Stimulated activated CD4-positive, alpha-beta T cell treated with anti-CD3 and anti-CD28 coated beads, TNF-alpha, amount 100 ng/mL, for 48 hours (primary cell): Measurements from ENCODE around the gene PPCDC.

ENCODE experiments used
- DNase-seq, 3 donors: peaks; one replicate each; pipeline ENCODE4 v3.0.0-alpha.2; 2020; ENCODE audit warnings: low read depth in 3 of 3

The PPCDC gene

DNA sequence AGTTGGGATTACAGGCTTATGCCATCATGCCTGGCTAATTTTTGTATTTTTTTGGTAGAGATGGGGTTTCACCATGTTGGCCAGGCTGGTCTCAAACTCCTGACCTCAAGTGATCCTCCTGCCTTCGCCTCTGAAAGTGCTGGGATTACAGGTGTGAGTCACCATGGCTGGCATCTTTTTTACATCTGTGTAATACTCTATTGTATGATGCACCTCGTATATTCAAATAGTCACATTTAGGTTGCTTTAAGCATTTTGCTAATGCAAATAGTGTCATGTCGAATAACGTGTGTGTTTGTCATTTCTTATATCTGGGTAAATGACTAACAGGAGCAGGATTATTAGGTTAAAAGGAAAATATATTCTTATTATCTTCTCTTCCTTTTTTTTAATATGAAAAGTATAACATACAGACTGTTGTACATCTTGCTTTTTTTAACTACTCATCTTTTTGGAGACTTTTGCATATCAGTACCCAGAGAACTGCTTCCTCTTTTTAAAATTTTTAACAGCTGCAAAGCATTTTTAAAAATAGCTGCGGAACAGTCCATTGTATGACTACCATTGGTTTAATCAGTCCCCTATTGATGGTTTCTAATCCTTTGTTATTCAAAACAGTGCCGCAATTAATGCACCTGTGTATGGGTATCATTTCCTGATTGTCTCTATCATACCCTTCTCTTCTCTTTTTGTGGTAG, 14.6 kb upstream of the PPCDC start:
- no peak for DNase-seq

DNA sequence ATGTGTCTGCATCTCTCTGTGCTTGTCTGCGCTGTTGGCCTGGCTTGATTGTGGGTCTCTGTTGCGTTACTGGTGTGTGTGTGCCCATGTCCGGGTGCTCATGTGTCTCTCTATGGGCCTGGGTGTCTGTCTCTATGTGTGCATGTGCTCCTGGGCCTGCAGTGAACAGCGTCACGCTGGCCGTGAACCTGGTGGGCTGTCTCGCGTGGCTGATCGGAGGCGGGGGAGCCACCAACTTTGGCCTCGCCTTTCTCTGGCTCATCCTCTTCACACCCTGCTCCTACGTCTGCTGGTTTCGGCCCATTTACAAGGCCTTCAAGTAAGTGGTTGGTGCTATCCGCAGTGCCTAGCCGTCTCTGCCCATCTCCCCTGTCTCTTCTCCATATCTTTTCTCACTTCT, 7.0 kb upstream of the PPCDC start:
- no peak for DNase-seq

DNA sequence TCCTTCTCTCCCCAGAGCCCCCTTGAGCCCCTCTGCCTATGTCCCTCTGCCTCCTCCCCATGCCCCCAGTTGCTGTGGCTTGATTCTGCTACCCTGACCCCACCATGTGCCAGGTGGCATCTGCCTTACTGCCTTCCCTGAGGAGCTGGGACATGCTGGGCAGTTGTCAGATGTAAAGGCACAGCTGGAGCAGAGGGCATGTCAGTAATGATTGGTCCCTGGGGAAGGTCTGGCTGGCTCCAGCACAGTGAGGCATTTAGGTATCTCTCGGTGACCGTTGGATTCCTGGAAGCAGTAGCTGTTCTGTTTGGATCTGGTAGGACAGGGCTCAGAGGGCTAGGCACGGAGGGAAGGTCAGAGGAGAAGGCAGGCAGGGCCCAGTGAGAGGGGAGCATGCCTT, 3.5 kb upstream of the PPCDC start:
- DNase-seq, result no peak

GRCh38 chr15:75021341-75021740, 2.0 kb upstream of the PPCDC start:
- DNase-seq, result no peak

GRCh38 chr15:75022783-75023180, 608 bp upstream of the PPCDC start:
- DNase-seq, result no peak

- DNase-seq, result peak in 1 of 3 donors; percentile 22
These were observed 664 bp downstream of the PPCDC start for GRCh38 chr15:75023872-75024636.

- DNase-seq, result no peak
These were observed 1.7 kb downstream of the PPCDC start for GRCh38 chr15:75025107-75025506.

DNA sequence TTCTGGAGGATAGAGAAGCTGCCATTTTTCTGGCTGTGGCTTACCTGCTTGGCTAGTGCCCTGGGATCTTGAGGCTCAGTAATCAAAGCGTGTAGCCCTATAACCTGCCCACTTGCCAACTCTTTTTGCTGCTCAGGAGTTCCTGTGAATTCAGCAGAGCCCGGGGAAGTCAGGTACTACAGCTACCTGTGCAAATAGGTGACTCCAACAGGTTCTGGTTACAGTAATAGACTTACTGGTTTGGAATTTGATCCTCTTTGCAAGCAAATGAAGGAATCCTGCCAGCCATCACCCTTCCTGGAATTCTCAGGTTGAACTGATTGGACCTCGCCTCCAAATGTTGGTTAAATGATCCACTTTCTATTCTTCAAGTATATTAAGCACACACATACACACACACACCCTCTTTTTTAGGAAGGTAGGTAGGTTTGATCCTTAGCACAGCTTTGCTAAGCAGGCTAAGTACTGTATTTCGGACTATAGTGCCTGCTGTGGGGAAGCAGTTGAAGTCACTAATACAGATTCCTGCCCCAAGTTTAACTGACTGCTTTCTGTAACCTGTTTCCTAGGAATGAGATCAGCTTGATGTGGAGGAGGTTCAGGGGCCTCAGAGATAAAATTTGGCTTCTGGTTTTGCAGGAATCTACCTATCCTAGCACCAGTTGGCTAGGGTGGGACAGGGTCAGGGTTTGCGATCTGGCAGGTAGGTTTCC, 2.3 kb downstream of the PPCDC start:
- no peak for DNase-seq

DNA sequence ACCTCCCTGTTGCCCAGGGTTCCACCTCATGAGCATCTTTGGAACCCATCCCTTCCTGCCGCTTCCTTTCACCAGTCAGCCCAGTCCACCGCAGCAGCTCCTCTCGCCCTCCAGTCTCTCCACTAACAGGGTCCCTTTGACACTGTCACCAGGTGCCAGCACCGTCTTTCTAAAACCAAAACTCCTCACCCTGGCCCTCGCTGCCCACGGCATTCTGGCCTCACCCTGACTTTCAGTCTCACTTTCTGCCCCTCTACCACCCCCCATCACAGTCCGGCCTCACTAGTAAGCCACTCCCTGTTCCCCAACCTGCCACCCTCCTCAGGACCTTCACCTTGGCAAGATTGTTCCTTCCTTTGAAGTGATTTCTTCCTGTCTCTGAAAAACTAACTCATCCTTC, 4.2 kb downstream of the PPCDC start:
- DNase-seq, result no peak

DNA sequence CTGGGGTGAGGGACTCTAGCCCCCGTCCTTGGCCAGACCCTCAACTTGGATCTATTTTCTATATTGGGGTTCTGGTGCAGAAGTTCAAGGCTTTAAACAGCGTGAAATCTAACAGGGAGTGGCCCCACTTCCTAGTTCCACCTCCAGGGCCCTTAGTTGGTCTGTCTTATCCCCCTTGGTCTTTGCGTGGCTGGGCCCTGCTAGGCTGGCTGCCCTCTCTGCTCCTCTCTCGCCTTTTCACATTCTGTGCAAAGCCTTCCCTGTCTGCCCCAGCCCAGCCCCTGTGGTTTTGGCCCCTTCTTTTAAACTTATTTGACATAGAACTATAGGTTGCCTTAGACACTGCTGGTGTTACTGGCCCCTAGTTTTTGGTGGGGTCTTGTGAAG, 5.6 kb downstream of the PPCDC start:
- no peak for DNase-seq

DNA sequence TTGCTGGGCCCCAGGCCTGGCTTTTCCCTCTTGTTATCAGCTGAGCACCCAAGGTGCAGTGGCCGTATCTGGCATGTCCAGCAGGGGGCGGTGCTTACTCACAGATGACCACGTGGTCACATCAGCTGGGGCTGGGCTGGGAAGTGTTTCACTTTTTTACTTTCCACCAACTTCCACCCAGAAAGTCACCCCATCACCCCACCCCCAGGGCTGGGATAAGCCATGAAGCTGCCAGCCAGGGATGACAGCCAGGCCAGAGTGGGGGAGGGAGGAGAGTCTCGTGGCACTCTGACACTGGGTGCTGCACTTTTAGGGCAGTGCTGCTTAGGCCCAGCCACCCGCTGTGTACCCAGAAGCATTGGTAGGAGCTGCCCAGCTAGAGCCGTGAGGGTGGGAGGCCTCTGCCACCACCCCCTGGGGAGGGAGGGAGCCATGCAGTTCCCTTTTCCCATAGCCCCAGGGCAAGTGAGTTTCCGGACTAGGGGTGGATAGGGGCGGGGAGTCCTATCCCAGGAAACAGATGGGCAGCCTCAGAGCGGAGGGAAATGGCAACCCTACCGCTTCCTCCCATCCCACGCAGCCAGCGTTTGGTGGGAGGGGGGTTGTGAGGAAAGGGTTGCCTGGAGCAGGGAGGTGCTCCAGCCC, 6.1 kb downstream of the PPCDC start:
- peak; percentile 73 to 90 (median 88) for DNase-seq

DNA sequence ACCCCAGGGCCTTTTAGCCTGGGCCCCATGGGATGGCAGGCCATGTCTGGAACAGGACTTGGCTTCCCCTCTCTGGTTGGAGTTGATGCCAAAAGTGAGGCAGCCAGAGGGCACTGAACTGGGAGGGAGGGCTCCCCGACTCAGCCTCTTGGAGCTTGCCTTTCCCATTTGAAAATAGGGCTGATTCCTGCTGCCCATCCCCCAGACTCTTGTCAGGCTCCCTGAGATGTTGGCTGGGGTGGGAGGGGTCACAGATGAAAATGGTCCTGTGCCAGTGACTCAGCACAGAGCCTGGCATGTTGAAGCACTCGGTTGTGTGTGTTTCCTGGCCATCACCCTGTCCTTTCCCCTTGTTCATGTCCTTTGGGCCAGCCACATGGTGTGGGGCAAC, 6.6 kb downstream of the PPCDC start:
- no peak for DNase-seq

DNA sequence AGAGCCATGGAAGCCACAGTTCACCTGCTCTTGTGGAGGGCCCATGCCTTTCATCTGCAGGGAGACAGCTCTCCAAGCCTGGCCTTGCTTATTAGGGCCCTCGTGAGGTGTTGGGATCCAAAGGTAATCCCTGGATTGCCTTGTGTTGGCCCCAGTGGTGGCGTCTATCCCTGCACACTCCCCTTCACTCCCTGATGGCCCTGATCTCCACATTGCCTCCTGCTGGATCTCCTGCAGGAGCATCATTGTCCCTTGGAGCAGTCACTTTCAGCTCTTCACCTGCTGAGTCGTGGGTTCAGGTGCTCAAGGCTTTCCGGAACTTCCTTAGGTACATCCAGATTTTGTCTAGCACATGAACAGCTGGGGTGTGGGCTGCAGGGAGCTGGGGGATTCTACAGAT, 7.0 kb downstream of the PPCDC start:
- no peak for DNase-seq

GRCh38 chr15:75031848-75032247, 8.5 kb downstream of the PPCDC start:
- DNase-seq, result no peak

DNA sequence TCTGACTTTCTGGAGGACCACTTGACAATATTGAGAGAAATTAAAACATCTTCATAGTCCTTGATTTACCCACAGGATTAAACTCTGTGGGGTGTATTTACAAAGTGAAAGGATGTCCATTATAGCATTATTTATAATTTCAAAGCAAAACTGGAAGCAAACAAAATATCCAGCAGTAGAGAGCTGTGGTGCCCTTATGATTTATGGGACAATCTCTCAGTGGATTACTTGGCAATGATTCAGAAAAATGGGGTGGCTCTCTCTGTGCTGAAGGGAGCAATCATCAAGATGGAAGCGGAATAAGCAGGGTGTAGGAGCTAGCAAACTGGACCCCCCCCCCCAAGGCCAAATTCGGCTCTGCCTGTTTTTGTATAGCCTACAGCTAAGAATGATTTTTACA, 9.0 kb downstream of the PPCDC start:
- DNase-seq, result no peak

DNA sequence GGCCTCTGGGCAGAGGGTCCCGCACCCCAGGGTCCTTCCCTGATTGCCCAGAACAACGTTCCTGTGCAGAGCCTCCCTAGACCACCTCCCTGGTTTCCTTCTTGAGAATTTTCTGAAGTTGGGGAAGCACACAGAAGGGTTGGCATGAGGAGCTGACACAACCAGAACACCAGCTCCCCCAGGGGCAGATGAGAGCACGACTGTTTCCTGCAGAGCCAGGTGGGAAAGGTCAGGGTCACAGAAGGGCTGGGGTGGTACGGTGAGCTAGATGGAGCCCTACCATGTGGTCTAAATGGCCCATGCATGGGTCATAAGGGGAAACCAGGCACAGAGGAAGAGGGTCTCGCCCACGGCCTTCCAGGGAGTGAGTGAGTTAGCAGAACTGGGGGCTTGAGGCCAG, 10.4 kb downstream of the PPCDC start:
- no peak for DNase-seq

- no peak for DNase-seq
These were observed 11.2 kb downstream of the PPCDC start for GRCh38 chr15:75034615-75035014.

- no peak for DNase-seq
These were observed 12.8 kb downstream of the PPCDC start for GRCh38 chr15:75036212-75036616.

DNA sequence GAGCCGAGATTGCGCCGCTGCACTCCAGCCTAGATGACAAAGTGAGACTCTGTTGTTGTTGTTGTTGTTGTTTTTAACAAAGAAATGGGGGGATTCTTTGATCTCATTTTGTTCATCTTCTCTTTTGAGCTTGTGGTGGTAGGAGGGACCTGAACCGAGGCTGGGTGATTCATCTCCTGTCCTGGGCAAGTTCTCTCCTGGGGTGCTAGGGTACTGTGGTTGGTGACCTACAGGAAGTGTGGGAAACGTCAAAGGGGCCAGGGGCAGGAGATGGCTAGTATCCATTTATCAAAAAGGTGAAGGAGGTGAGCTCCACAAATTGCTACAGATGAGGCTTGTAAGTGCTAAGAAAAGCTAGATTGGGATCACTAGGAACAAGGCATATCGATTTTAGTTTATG, 14.3 kb downstream of the PPCDC start:
- no peak for DNase-seq

DNA sequence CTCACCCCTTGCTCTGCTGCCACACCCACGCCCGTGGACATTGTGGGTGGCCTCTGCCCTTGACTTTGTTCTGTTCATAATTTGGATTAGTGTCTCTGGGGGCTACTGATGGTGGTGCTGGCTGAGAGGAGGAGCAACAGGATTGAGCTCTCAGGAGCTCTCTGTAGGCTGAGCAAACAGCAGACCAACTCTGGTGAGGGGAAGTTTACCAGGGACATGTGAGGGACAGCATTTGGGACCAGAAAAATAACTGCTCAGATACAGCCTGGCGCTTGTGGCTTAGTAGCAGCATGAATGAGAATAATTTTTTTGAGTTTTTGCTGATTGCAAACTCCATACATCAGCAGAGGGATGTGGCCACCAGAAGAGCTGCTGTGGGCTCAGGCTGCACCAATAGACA, 14.8 kb downstream of the PPCDC start:
- no peak for DNase-seq

DNA sequence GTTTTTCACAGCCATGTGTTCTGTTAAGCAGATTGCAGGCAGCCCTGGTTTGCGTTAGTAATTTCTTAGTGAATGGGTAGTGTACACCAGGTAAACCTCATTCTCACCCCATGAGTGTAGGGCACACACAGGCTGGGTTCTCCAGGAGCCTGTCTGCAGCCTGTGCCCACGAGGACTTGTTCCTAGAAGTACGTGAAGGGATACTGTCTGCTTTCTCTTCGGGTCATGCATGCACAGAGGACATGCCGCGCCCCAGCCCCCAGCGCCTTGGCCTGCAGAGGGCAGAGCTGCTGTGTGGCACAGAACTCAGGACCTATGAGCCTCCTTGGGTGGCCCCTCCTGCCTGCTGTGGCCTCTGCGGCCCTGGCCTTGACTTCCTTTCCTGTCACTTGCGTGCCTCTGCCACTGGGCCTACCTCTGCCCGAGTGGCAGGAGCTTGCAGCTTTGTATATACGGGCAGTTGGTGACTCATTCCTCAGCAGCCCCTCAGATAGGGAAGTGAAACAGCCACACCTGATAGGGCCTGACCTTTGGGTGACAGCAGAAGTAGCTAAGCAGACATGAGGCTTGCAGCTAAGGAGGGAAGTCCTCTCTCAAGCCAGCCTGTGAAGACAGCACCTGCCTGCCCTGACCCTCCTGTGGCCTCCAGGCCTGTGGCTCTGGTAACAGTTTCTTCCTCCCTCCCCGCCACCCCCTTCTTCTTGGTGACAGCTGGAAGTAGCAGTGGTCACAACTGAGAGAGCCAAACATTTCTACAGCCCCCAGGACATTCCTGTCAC, 19.5 kb downstream of the PPCDC start:
- DNase-seq, result peak in 2 of 3 donors; percentile 20 to 26
